Natural killer cell (primary cell): ENCODE measurements around the gene RXRG. TPM values are rescaled to one million over a fixed set of nuclear protein-coding genes. Genes with fewer than 3 reads are reported as not detected.

Experiments used
- ATAC-seq, 3 donors: fragments of 150-1000 bp in 2 of 3; fragments of 200-7000 bp in 1 of 3; cut with Tn5 transposase; 1 replicate in 1 of 3; 2 replicates in 2 of 3; pipeline ENCODE4 v1.10.0; 2021; ENCODE audit warnings: mild to moderate bottlenecking in 2 of 3, moderate library complexity in 2 of 3
- DNase-seq, 2 donors: peaks; one replicate each; pipeline versions ENCODE4 v3.0.0 to v3.0.0-alpha.2; 2013 to 2021; ENCODE audit warnings: mixed read lengths in 1 of 2
- H3K27ac ChIP-seq: one replicate; pipeline ENCODE4 v1.5.1; 2013; ENCODE audit warnings: mild to moderate bottlenecking, low read length
- H3K27me3 ChIP-seq: one replicate; pipeline ENCODE4 v1.6.1; 2013; ENCODE audit warnings: low read length; ENCODE audit not compliant: control insufficient read depth, insufficient read depth
- H3K36me3 ChIP-seq: one replicate; pipeline ENCODE4 v1.6.1; 2013; ENCODE audit warnings: low read length; ENCODE audit not compliant: control insufficient read depth, insufficient read depth
- H3K4me1 ChIP-seq: one replicate; pipeline ENCODE4 v1.6.1; 2013; ENCODE audit warnings: low read length; ENCODE audit not compliant: control insufficient read depth, insufficient read depth
- H3K4me3 ChIP-seq: one replicate; pipeline ENCODE4 v1.5.1; 2013; ENCODE audit warnings: low read length
- H3K9me3 ChIP-seq: one replicate; pipeline ENCODE4 v1.6.1; 2013; ENCODE audit warnings: low read length; ENCODE audit not compliant: control insufficient read depth, insufficient read depth
- H3K27ac Mint-ChIP-seq, 2 donors: one replicate each; pipeline ENCODE4 v1.8.0; 2022; ENCODE audit warnings: mild to moderate bottlenecking in 2 of 2, mixed read lengths in 2 of 2, moderate library complexity in 1 of 2
- H3K27me3 Mint-ChIP-seq, 2 donors: one replicate each; pipeline ENCODE4 v1.8.0; 2022; ENCODE audit warnings: low read depth in 2 of 2, mixed read lengths in 2 of 2
- H3K36me3 Mint-ChIP-seq: one replicate; pipeline ENCODE4 v1.8.0; 2022; ENCODE audit warnings: mixed read lengths
- H3K4me1 Mint-ChIP-seq, 2 donors: one replicate each; pipeline ENCODE4 v1.8.0; 2022; ENCODE audit warnings: mixed read lengths in 2 of 2
- H3K4me3 Mint-ChIP-seq: one replicate; pipeline ENCODE4 v1.8.0; 2022; ENCODE audit warnings: mild to moderate bottlenecking, moderate library complexity, mixed read lengths
- H3K9me3 Mint-ChIP-seq, 2 donors: one replicate each; pipeline ENCODE4 v1.8.0; 2022; ENCODE audit warnings: mixed read lengths in 2 of 2
- CTCF ChIP-seq: fragments of 200-600 bp; IDR thresholded peaks from one replicate; pipeline ENCODE4 v1.8.0; 2022; ENCODE audit warnings: antibody characterized with exemption
- WGBS: methylation state at CpG from one replicate; pipeline ENCODE4 v1.1.7; 2013; ENCODE audit warnings: missing lambda C conversion rate; ENCODE audit not compliant: insufficient coverage; 5-methylcytosine and 5-hydroxymethylcytosine counted together
- intact Hi-C: fragments of 100-400 bp; cut with micrococcal nuclease; formaldehyde crosslinking; loops from one replicate; pipeline ENCODE4 v1.14.2; 2022
- total RNA-seq, 4 donors: library from RNA; stranded (reverse); fragments of 120-200 nt in 1 of 4; gene quantifications; one replicate each; pipeline versions ENCODE4 v1.2.3 to v1.2.4, GENCODE V29; 2013 to 2022

The RXRG gene
- total RNA-seq, 3 donors from 2014 or later (not counting 1 experiment from before 2014, with no cell fraction given): not detected

GRCh38 chr1:165455111-165455510 is 10.2 kb upstream of the RXRG start:
- DNase-seq (no peak), ATAC-seq (no peak)
- no peak for TF ChIP-seq CTCF
- no peaks in the 10 kb centered on the region for H3K36me3 ChIP-seq
- Mint-ChIP-seq H3K9me3 (no peaks in the 10 kb centered on the region), H3K4me1 (no peaks in the 10 kb centered on the region), H3K4me3 (no peak overlapping the region), H3K27me3 (peaks cover 22 to 42% of the 10 kb centered on the region in 2 donors), H3K27ac (no peak overlapping the region), H3K36me3 (no peaks in the 10 kb centered on the region)
- no peak overlapping the region for H3K27ac ChIP-seq
- no peaks in the 10 kb centered on the region for H3K9me3 ChIP-seq
- intact Hi-C loops: no loop called here
- WGBS: 79% methylated on average over 3 of the region's 3 CpGs
- peaks cover 5% of the 10 kb centered on the region for H3K27me3 ChIP-seq
- no peaks in the 10 kb centered on the region for H3K4me1 ChIP-seq
- no peak overlapping the region for H3K4me3 ChIP-seq

GRCh38 chr1:165454091-165454610 is 9.2 kb upstream of the RXRG start:
- Mint-ChIP-seq H3K36me3 (no peaks in the 10 kb centered on the region), H3K4me3 (no peak overlapping the region), H3K27ac (no peak overlapping the region), H3K4me1 (no peaks in the 10 kb centered on the region), H3K9me3 (no peaks in the 10 kb centered on the region), H3K27me3 (peaks cover 18 to 38% of the 10 kb centered on the region in 2 donors)
- H3K36me3 ChIP-seq: no peaks in the 10 kb centered on the region
- H3K27ac ChIP-seq: no peak overlapping the region
- no peak overlapping the region for H3K4me3 ChIP-seq
- DNase-seq: no peak
- H3K4me1 ChIP-seq: no peaks in the 10 kb centered on the region
- no peaks in the 10 kb centered on the region for H3K9me3 ChIP-seq
- peaks cover 8% of the 10 kb centered on the region for H3K27me3 ChIP-seq
- TF ChIP-seq CTCF: no peak
- intact Hi-C loops: no loop called here
- no peak for ATAC-seq
- 86% methylated on average over 3 of the region's 3 CpGs for WGBS

GRCh38 chr1:165452336-165453130 is 7.6 kb upstream of the RXRG start:
- Histone ChIP-seq H3K36me3 (no peaks in the 10 kb centered on the region), H3K4me3 (no peak overlapping the region), H3K27me3 (peaks cover 10% of the 10 kb centered on the region), H3K4me1 (no peaks in the 10 kb centered on the region), H3K9me3 (no peaks in the 10 kb centered on the region), H3K27ac (no peak overlapping the region)
- intact Hi-C loops: no loop called here
- WGBS: 100% methylated on average over 1 of the region's 2 CpGs
- DNase-seq: no peak
- H3K9me3 Mint-ChIP-seq: no peaks in the 10 kb centered on the region
- TF ChIP-seq CTCF: no peak
- no peak for ATAC-seq
- no peak overlapping the region for H3K27ac Mint-ChIP-seq
- no peak overlapping the region for H3K4me3 Mint-ChIP-seq
- no peaks in the 10 kb centered on the region for H3K36me3 Mint-ChIP-seq
- H3K27me3 Mint-ChIP-seq: peaks cover 29 to 41% of the 10 kb centered on the region in 2 donors
- no peaks in the 10 kb centered on the region for H3K4me1 Mint-ChIP-seq
